ENCODE data around the gene PDCD11.

PDCD11 gene

GRCh38 chr10:103487410-103487708 lies 90.9 kb downstream of the PDCD11 start:
- Histone ChIP-seq H3K9ac (ENCODE audit: low read depth, low read length) (no peak overlapping the region), H3K4me1 (ENCODE audit: insufficient read depth, low read length) (peaks cover 11% of the 10 kb centered on the region), H3K9me3 (ENCODE audit: control insufficient read depth, insufficient read depth, low read length) (no peaks in the 10 kb centered on the region), H3K36me3 (ENCODE audit: insufficient read depth, low read length) (no peaks in the 10 kb centered on the region)

GRCh38 chr10:103490986-103491314 lies 94.5 kb downstream of the PDCD11 start:
- Histone ChIP-seq H3K9me3 (ENCODE audit: control insufficient read depth, insufficient read depth, low read length) (no peaks in the 10 kb centered on the region), H3K36me3 (ENCODE audit: insufficient read depth, low read length) (no peaks in the 10 kb centered on the region), H3K4me1 (ENCODE audit: insufficient read depth, low read length) (peaks cover 19% of the 10 kb centered on the region), H3K9ac (ENCODE audit: low read depth, low read length) (no peak overlapping the region)

- Histone ChIP-seq H3K4me1 (ENCODE audit: insufficient read depth, low read length) (peaks cover 19% of the 10 kb centered on the region), H3K9ac (ENCODE audit: low read depth, low read length) (no peak overlapping the region), H3K9me3 (ENCODE audit: control insufficient read depth, insufficient read depth, low read length) (no peaks in the 10 kb centered on the region), H3K36me3 (ENCODE audit: insufficient read depth, low read length) (no peaks in the 10 kb centered on the region)
Measured at GRCh38 chr10:103491729-103492364, 95.4 kb downstream of the PDCD11 start.

GRCh38 chr10:103492655-103493261 lies 96.3 kb downstream of the PDCD11 start:
- H3K4me1 ChIP-seq (ENCODE audit: insufficient read depth, low read length) = peaks cover 19% of the 10 kb centered on the region
- no peaks in the 10 kb centered on the region for H3K9me3 ChIP-seq (ENCODE audit: control insufficient read depth, insufficient read depth, low read length)
- H3K9ac ChIP-seq (ENCODE audit: low read depth, low read length) = peak overlapping the region; percentile 72; the same call in 1 of the 2 replicates
- no peaks in the 10 kb centered on the region for H3K36me3 ChIP-seq (ENCODE audit: insufficient read depth, low read length)

GRCh38 chr10:103493362-103493915 lies 97.0 kb downstream of the PDCD11 start, which contains the start of gene NEURL1:
Gene NEURL1 (plus strand): TSS chr10:103493705. CDS start chr10:103494388, 683 bp downstream.
- Histone ChIP-seq H3K4me1 (ENCODE audit: insufficient read depth, low read length) (peaks cover 19% of the 10 kb centered on the region), H3K9ac (ENCODE audit: low read depth, low read length) (peak within 1 kb of the TSS; percentile 72; the same call in 1 of the 2 replicates), H3K9me3 (ENCODE audit: control insufficient read depth, insufficient read depth, low read length) (no peaks in the 10 kb centered on the region), H3K36me3 (ENCODE audit: insufficient read depth, low read length) (no peaks in the 10 kb centered on the region)

GRCh38 chr10:103493916-103494877 lies 97.8 kb downstream of the PDCD11 start:
- Histone ChIP-seq H3K4me1 (ENCODE audit: insufficient read depth, low read length) (peaks cover 19% of the 10 kb centered on the region), H3K9ac (ENCODE audit: low read depth, low read length) (peak overlapping the region; percentile 72; the same call in 1 of the 2 replicates), H3K36me3 (ENCODE audit: insufficient read depth, low read length) (no peaks in the 10 kb centered on the region), H3K9me3 (ENCODE audit: control insufficient read depth, insufficient read depth, low read length) (no peaks in the 10 kb centered on the region)

GRCh38 chr10:103495321-103495720 lies 98.9 kb downstream of the PDCD11 start:
- Histone ChIP-seq H3K9ac (ENCODE audit: low read depth, low read length) (peak overlapping the region; percentile 72; the same call in 1 of the 2 replicates), H3K36me3 (ENCODE audit: insufficient read depth, low read length) (no peaks in the 10 kb centered on the region), H3K4me1 (ENCODE audit: insufficient read depth, low read length) (peaks cover 27% of the 10 kb centered on the region), H3K9me3 (ENCODE audit: control insufficient read depth, insufficient read depth, low read length) (no peaks in the 10 kb centered on the region)
